Measurements from ENCODE around the gene PEDS1. TPM values are rescaled to one million over a fixed set of nuclear protein-coding genes. Genes with fewer than 3 reads are reported as not detected.
A peak's percentile ranks its signal among the peaks of the same experiment; 100 is the strongest.

The PEDS1 gene
- total and polyA plus RNA-seq, 3 experiments from 2014 or later = 20.2 to 26.9 (median 23.6) TPM

GRCh38 chr20:50197463-50198179 lies 44.1 kb upstream of the PEDS1 start:
- Histone ChIP-seq H3K4me1 (ENCODE audit: insufficient read depth, low read length) (peaks cover 20% of the 10 kb centered on the region), H3K4me3 (ENCODE audit: low read length) (no peak overlapping the region), H3K27me3 (ENCODE audit: insufficient read depth, low read length, poor library complexity, severe bottlenecking) (no peaks in the 10 kb centered on the region), H3K9me3 (ENCODE audit: low read length) (no peaks in the 10 kb centered on the region), H3K27ac (ENCODE audit: low read depth, low read length) (no peak overlapping the region), H3K36me3 (ENCODE audit: insufficient read depth, low read length) (no peaks in the 10 kb centered on the region)
- H3K4me1 Mint-ChIP-seq = peaks cover 26 to 30% (median 29%) of the 10 kb centered on the region in 3 donors
- peaks cover 2 to 11% (median 7%) of the 10 kb centered on the region in 3 donors for H3K36me3 Mint-ChIP-seq
- POLR2A ChIA-PET = no interaction called here
- H3K9me3 Mint-ChIP-seq = no peaks in the 10 kb centered on the region
- no peak for DNase-seq
- CTCF ChIA-PET = no interaction called here
- no peaks in the 10 kb centered on the region for H3K27me3 Mint-ChIP-seq
- no peak overlapping the region for H3K27ac Mint-ChIP-seq
- H3K4me3 Mint-ChIP-seq = no peak overlapping the region

DNA sequence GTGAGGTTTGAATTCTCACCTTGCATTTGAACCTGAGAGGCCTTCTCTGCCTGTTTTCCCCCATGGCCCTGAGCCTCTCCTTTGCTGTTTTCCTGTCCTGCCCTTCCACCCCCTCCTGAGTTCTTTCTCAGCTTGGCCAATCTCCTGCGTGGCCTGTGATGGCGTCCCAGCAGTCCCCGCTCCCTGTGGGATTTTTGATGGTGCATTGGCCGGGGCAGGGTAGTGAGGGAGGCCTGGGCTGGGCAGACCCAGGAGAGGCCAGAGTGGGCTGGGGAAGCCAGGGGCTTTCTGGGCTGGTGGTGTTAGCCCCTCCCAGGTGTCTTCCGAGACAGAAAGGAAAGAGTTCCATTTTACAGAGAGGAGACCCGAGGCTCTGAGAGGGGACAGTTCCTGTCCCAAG lies 43.4 kb upstream of the PEDS1 start:
- H3K27me3 Mint-ChIP-seq = peaks cover 0 to 2% of the 10 kb centered on the region in 2 donors
- peaks cover 22% of the 10 kb centered on the region for H3K4me1 ChIP-seq (ENCODE audit: insufficient read depth, low read length)
- H3K27me3 ChIP-seq (ENCODE audit: insufficient read depth, low read length, poor library complexity, severe bottlenecking) = no peaks in the 10 kb centered on the region
- no peak overlapping the region for H3K27ac Mint-ChIP-seq
- H3K9me3 Mint-ChIP-seq = no peaks in the 10 kb centered on the region
- H3K4me3 Mint-ChIP-seq = no peak overlapping the region
- no peak overlapping the region for H3K4me3 ChIP-seq (ENCODE audit: low read length)
- peaks cover 31 to 35% (median 35%) of the 10 kb centered on the region in 3 donors for H3K4me1 Mint-ChIP-seq
- DNase-seq = no peak
- no peak overlapping the region for H3K27ac ChIP-seq (ENCODE audit: low read depth, low read length)
- ChIA-PET CTCF (interaction anchor here (1.1 kb wide), 1 partner anchor 268 kb away, joined by 3 read pairs; no protein-coding TSS in a partner anchor), POLR2A (no interaction called here)
- H3K36me3 Mint-ChIP-seq = peaks cover 2 to 14% (median 7%) of the 10 kb centered on the region in 3 donors
- H3K36me3 ChIP-seq (ENCODE audit: insufficient read depth, low read length) = no peaks in the 10 kb centered on the region
- H3K9me3 ChIP-seq (ENCODE audit: low read length) = no peaks in the 10 kb centered on the region

DNA sequence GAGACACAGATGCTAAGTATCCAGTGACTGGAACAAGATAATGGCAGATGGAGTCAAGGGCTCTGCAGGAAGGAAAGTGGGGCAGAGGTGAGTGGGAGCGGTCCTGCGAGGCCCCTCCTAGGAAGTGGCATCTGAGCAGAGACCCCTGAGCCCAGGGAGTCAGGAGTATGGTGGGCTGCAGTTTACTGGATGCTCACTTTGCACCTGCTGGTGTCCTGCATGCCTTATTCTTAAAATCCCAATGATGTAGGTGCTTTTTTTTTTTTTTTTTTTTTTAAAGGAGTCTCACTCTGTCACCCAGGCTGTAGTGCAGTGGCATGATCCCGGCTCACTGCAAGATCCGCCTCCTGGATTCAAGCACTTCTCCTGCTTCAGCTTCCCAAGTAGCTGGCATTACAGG lies 42.7 kb upstream of the PEDS1 start:
- no peak overlapping the region for H3K4me3 Mint-ChIP-seq
- H3K36me3 ChIP-seq (ENCODE audit: insufficient read depth, low read length) = no peaks in the 10 kb centered on the region
- no peak for DNase-seq
- H3K27me3 ChIP-seq (ENCODE audit: insufficient read depth, low read length, poor library complexity, severe bottlenecking) = no peaks in the 10 kb centered on the region
- H3K27ac ChIP-seq (ENCODE audit: low read depth, low read length) = no peak overlapping the region
- ChIA-PET CTCF (interaction anchor here (1.1 kb wide), 1 partner anchor 268 kb away, joined by 3 read pairs; no protein-coding TSS in a partner anchor), POLR2A (no interaction called here)
- H3K36me3 Mint-ChIP-seq = peaks cover 2 to 14% (median 7%) of the 10 kb centered on the region in 3 donors
- H3K4me1 Mint-ChIP-seq = peaks cover 31 to 35% (median 35%) of the 10 kb centered on the region in 3 donors
- no peaks in the 10 kb centered on the region for H3K9me3 Mint-ChIP-seq
- H3K4me1 ChIP-seq (ENCODE audit: insufficient read depth, low read length) = peaks cover 22% of the 10 kb centered on the region
- peak overlapping the region in 1 of 8 donors; percentile 47 for H3K27ac Mint-ChIP-seq
- no peak overlapping the region for H3K4me3 ChIP-seq (ENCODE audit: low read length)
- H3K27me3 Mint-ChIP-seq = peaks cover 0 to 2% of the 10 kb centered on the region in 2 donors
- H3K9me3 ChIP-seq (ENCODE audit: low read length) = no peaks in the 10 kb centered on the region

DNA sequence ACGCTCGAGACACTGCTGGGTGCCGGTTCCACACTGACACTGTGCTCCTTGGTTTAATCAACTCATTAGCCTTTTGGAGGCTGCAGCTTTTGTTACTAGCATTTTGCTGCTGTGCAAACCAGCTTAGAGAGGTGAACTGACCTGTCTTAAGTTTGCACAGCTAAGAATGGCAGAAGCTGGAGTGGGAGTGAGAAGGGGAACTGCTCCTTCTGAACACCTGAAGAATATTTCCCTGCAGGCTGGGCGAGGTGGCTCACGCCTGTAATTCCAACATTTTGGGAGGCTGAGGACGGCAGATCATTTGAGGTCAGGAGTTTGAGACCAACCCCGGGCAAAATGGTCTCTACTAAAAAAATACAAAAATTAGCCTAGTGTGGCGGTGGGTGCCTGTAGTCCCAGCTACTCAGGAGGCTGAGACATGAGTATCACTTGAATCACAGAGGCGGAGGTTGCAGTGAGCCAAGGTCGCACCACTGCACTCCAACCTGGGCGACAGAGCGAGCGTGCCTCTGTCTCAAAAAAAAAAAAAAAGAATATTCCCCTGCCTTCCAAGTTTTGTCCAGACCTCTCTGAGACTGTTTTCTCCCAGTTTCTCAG lies 42.1 kb upstream of the PEDS1 start:
- Histone ChIP-seq H3K27ac (ENCODE audit: low read depth, low read length) (no peak overlapping the region), H3K4me1 (ENCODE audit: insufficient read depth, low read length) (peaks cover 22% of the 10 kb centered on the region), H3K36me3 (ENCODE audit: insufficient read depth, low read length) (no peaks in the 10 kb centered on the region), H3K9me3 (ENCODE audit: low read length) (no peaks in the 10 kb centered on the region), H3K27me3 (ENCODE audit: insufficient read depth, low read length, poor library complexity, severe bottlenecking) (no peaks in the 10 kb centered on the region), H3K4me3 (ENCODE audit: low read length) (no peak overlapping the region)
- Mint-ChIP-seq H3K9me3 (no peaks in the 10 kb centered on the region), H3K4me1 (peaks cover 31 to 35% (median 35%) of the 10 kb centered on the region in 3 donors), H3K4me3 (peak overlapping the region in 1 of 7 donors; percentile 66), H3K27me3 (peaks cover 0 to 2% of the 10 kb centered on the region in 2 donors), H3K27ac (peak overlapping the region in 2 of 8 donors; percentile 47 to 72), H3K36me3 (peaks cover 2 to 14% (median 7%) of the 10 kb centered on the region in 3 donors)
- ChIA-PET POLR2A (no interaction called here), CTCF (no interaction called here)
- DNase-seq = no peak

GRCh38 chr20:50194831-50195523 lies 41.5 kb upstream of the PEDS1 start:
- peak overlapping the region in 5 of 7 donors; percentile 15 to 66 (median 41) for H3K4me3 Mint-ChIP-seq
- CTCF ChIA-PET = interaction anchor here (1.0 kb wide), 1 partner anchor 16 kb away, joined by 3 read pairs; no protein-coding TSS in a partner anchor
- peaks cover 0 to 2% of the 10 kb centered on the region in 2 donors for H3K27me3 Mint-ChIP-seq

DNA sequence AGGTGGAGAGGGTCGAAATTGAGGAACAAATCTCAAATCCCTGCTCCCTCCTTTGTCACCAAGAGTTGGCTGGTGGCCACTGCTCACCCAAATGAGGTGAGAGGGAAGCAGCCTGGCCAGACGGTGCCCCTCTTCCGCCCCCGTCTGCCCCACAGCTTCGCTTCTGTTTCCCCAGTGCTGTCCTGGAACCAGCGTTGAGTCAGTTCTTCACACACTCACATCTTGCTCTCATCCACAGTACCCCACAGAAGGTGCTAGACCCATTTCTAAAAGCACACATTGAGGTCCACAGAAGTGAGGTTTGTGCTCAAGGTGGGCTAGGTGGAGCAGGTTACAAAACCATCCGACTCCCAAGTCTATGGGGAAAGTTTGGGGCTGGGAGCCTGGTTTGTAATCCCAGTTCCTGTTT lies 40.9 kb upstream of the PEDS1 start:
- Histone ChIP-seq H3K9me3 (ENCODE audit: low read length) (no peaks in the 10 kb centered on the region), H3K36me3 (ENCODE audit: insufficient read depth, low read length) (no peaks in the 10 kb centered on the region), H3K27me3 (ENCODE audit: insufficient read depth, low read length, poor library complexity, severe bottlenecking) (no peaks in the 10 kb centered on the region), H3K27ac (ENCODE audit: low read depth, low read length) (no peak overlapping the region), H3K4me3 (ENCODE audit: low read length) (no peak overlapping the region), H3K4me1 (ENCODE audit: insufficient read depth, low read length) (peaks cover 22% of the 10 kb centered on the region)
- Mint-ChIP-seq H3K4me1 (peaks cover 31 to 38% (median 35%) of the 10 kb centered on the region in 3 donors), H3K27ac (peak overlapping the region in 2 of 8 donors; percentile 33 to 72), H3K27me3 (peaks cover 0 to 2% of the 10 kb centered on the region in 2 donors), H3K36me3 (peaks cover under 1 to 14% (median 1%) of the 10 kb centered on the region in 3 donors), H3K4me3 (peak overlapping the region in 6 of 7 donors; percentile 12 to 96 (median 30)), H3K9me3 (no peaks in the 10 kb centered on the region)
- ChIA-PET POLR2A (no interaction called here), CTCF (interaction anchor here (1.0 kb wide), 1 partner anchor 15 kb away, joined by 3 read pairs; no protein-coding TSS in a partner anchor)
- no peak for DNase-seq

More at GRCh38 chr20:50194831-50195523, 41.5 kb upstream of the PEDS1 start:
- Mint-ChIP-seq H3K36me3 (peaks cover 2 to 14% (median 7%) of the 10 kb centered on the region in 3 donors), H3K4me1 (peaks cover 31 to 35% (median 35%) of the 10 kb centered on the region in 3 donors), H3K27ac (peak overlapping the region in 5 of 8 donors; percentile 33 to 72 (median 38)), H3K9me3 (no peaks in the 10 kb centered on the region)
- POLR2A ChIA-PET = no interaction called here
- Histone ChIP-seq H3K4me3 (ENCODE audit: low read length) (no peak overlapping the region), H3K4me1 (ENCODE audit: insufficient read depth, low read length) (peaks cover 22% of the 10 kb centered on the region), H3K36me3 (ENCODE audit: insufficient read depth, low read length) (no peaks in the 10 kb centered on the region), H3K9me3 (ENCODE audit: low read length) (no peaks in the 10 kb centered on the region), H3K27me3 (ENCODE audit: insufficient read depth, low read length, poor library complexity, severe bottlenecking) (no peaks in the 10 kb centered on the region), H3K27ac (ENCODE audit: low read depth, low read length) (no peak overlapping the region)
- DNase-seq = no peak

DNA sequence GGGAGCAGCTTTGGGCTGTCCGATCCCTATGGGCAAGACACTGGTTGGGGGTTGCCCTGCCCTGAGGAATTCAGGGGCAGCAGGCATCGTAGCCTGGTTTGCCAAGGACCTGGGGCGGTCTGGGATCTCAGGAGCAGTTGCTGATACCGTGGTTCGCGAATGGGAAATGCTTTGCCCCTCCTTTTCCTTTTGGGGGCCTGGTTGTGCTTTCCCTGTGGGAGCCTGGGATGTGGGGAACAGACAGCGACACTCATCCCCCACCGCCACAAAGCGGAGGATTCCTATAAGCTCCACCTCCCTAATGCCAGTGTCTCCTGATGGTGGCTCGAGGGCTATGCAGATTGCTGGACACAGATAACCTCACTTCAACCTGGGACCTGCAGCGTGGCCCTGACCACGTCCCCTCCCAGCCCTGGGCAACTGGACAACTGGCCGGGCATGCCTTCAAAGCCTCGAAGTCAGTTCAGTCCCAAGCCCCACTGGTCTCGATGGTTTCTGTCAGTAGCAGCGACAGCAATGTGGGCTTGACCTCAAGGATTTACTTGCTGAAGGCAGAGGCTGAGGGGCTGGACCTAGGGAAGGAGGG lies 40.4 kb upstream of the PEDS1 start:
- H3K27ac Mint-ChIP-seq = peak overlapping the region in 2 of 8 donors; percentile 63 to 92
- peaks cover 0 to 2% of the 10 kb centered on the region in 2 donors for H3K27me3 Mint-ChIP-seq
- H3K9me3 Mint-ChIP-seq = no peaks in the 10 kb centered on the region
- H3K4me1 Mint-ChIP-seq = peaks cover 31 to 39% (median 35%) of the 10 kb centered on the region in 3 donors
- no peak for DNase-seq
- no peaks in the 10 kb centered on the region for H3K27me3 ChIP-seq (ENCODE audit: insufficient read depth, low read length, poor library complexity, severe bottlenecking)
- peak overlapping the region; percentile 94 to 98 (median 96) for H3K4me3 Mint-ChIP-seq
- peaks cover 22% of the 10 kb centered on the region for H3K4me1 ChIP-seq (ENCODE audit: insufficient read depth, low read length)
- H3K9me3 ChIP-seq (ENCODE audit: low read length) = no peaks in the 10 kb centered on the region
- peaks cover 0 to 14% (median 0%) of the 10 kb centered on the region in 3 donors for H3K36me3 Mint-ChIP-seq
- H3K36me3 ChIP-seq (ENCODE audit: insufficient read depth, low read length) = no peaks in the 10 kb centered on the region
- H3K27ac ChIP-seq (ENCODE audit: low read depth, low read length) = peak overlapping the region; percentile 85
- ChIA-PET CTCF (interaction anchor here (1.0 kb wide), 1 partner anchor 14 kb away, joined by 3 read pairs; no protein-coding TSS in a partner anchor), POLR2A (no interaction called here)
- H3K4me3 ChIP-seq (ENCODE audit: low read length) = peak overlapping the region; percentile 58

All from CD8-positive, alpha-beta memory T cell (primary cell).